GOT3 (cell line): Measurements from ENCODE around the gene PARD3.
A peak's percentile ranks its signal among the peaks of the same experiment; 100 is the strongest.
"Not testable (repeated sequence)": the region's sequence is repeated elsewhere in the genome, so short reads cannot be mapped to it uniquely, and the experiment has no call there.

Experiments used
- DNase-seq: peaks from one replicate; lab custom pipeline; 2025; ENCODE audit warnings: mixed read lengths; lab: John Stamatoyannopoulos, UW

Gene PARD3

DNA sequence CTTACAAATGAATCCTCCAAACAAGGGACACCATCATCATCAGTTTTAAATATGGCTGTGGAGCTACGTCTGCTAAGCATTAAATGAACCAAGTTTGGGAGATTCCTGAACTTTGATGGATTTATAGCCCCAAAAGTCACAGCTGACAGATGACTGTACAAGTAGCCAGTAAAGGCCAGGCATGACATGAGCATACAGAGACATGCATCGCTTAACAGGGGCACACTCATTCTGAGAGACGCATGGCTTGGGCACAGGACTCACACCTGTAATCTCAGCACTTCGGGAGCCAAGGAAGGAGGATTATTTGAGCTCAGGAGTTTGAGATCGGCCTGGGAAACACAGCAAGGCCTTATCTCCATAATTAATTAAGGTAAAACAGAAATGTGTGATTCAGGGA lies 166.2 kb downstream of the PARD3 start:
- no peak for DNase-seq

DNA sequence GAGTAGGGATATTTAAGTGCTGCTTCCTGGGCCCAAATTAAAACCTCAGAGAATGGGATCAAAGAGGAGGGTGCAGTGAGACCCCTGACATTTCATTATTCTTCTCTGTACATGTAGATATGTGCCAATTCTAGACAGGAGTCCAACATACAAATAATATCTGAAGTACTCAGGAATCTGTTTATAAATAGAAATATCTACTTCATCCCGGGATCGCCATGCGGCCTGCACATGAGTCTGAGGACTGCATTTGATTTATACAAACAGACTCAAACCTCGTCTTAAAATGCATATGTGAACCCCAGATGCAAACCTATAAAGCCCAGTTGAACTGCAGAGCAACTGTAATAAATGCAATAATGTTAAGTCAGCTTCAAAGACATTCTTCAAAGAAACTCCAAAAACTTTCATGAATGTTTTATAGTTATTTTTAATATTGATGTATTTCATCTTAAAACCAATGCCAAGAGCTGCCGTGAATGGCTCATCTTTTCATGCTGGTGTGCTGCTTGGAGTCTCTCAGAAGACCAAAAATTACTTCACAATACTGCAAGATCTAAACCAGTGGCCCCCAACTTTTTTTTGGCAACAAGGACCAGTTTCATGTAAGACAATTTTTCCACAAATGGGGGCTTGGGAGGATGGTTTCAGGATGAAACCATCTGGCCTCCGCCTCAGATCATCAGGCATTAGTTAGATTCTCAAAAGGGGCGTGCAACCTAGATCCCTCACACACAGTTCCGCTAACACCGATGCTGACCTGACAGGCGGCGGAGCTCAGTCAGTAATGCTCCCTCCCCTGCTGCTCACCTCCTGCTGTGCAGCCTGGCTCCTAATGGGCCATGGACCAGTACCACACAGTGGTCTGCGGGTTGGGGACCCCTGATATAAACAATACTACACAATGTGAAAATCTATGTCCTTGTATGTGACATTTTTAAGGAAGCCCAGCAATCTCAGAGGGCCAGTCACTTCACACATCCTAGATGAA lies 166.9 kb downstream of the PARD3 start:
- no peak for DNase-seq

DNA sequence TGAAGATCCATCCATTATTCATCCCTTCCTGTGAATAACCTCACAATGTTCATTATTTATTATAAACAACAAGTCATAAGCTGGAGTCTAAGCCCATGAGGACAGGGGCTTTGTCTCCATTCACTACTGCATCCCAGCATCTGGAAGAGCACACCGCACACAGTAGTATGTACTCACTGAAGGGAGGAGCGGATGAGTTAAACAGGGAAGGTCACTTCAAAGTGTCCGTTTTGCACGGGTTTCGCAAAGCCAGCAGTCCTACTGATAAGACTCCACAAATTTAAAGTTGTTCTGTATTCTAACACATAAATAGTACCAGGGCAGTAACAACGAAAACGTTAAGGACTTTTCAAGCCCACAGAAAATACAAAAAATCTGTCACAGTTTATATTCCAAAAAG lies 167.9 kb downstream of the PARD3 start:
- DNase-seq, result no peak

DNA sequence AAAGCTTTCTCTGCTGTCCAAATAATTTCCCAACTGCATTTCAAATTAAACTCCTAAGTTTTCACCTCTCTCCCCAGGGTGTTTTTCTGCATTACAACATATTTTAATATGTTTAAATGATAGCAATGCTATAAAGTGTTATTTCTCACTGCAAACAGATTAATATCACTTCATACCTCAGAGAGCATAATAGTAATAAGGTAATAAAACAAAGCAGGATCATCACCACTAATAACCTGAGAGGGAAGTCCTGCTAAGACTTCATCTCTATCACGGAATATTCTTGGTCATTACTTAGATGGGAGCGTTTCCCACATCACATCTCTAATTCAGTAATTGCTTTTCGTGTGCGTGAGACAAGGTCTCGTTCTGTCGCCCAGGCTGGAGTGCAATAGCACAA lies 168.8 kb downstream of the PARD3 start:
- no peak for DNase-seq

DNA sequence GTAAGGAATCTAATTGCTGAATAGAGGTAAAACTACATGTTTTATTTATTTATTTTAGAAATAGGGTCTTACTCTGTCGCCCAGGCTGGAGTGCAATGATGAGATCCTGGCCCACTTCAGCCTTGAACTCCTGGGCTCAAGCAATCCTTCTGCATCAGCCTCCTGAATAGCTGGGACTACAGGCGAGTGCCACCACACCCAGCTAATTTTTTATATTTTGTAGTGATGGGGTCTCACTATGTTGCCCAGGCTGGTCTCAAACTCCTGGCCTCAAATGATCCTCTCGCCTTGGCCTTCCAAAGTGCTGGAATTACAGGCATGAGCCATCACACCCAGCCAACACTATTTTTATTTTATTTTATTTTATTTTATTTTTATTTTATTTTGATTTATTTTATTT lies 170.3 kb downstream of the PARD3 start:
- not testable (repeated sequence) for DNase-seq

DNA sequence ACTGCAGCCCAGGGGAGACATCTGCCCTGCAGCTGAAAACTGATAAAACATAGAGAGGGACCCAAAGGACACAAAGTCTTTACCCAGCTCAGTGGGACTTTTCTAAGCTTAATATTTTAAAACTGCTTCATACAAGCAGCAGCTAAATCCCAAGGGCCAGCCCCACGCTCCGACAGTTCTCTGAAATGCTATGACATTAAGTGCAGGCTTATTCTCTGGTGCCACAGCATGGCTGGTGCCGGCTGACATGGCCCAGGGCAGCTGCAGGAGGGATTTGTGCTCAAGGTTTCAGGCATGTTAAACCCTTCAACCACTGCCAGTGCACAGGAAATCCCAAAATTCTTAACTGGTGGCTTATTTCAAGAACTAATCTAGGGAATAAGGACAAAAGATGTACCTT lies 170.9 kb downstream of the PARD3 start:
- DNase-seq, result no peak

DNA sequence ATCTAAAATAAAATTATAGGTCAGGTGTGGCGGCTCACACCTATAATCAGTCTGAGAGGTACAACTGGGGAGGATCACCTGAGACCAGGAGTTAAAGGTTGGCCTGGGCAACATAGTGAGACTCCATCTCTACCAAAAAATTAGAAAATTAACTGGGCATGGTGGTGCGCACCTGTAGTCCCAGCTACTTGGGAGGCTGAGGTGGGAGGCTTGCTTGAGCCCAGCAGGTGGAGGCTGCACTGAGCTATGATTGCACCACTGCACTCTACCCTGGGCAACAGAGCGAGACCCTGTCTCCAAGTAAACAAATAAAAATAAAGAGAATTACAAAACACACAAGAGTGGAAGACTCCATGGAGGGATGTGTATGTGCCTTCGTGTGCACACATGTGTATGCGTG lies 171.5 kb downstream of the PARD3 start:
- no peak for DNase-seq

DNA sequence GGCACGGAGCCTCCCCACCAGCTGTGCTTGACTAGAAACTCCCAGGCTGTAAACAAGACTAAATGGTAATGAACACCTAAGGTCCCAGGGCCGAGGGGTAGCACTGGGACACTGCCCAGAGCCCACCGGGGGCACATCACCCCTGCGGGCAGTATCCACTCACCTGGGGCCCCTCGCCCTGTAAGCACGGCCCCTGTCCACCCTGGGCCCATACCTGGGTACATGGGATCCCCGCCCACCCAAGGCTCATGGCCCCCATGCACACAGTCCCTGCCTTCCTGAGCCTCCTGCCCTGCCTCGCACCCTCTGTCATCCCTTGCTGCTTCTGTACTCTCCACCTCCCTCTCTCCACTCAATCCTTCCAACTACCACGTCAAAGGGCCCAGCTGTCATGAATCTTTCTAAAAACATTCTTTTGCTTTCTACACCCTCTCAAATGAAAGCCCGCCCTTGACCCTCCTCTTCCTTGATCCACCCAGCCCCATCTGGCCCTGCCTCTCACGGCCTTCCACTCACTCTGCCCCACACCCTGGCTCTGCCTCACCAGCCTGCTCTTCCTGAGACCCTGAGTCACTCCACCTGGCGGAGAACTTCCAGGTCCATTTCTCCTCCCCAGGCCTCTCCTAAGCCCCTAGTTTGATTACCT lies 173.1 kb downstream of the PARD3 start:
- no peak for DNase-seq

DNA sequence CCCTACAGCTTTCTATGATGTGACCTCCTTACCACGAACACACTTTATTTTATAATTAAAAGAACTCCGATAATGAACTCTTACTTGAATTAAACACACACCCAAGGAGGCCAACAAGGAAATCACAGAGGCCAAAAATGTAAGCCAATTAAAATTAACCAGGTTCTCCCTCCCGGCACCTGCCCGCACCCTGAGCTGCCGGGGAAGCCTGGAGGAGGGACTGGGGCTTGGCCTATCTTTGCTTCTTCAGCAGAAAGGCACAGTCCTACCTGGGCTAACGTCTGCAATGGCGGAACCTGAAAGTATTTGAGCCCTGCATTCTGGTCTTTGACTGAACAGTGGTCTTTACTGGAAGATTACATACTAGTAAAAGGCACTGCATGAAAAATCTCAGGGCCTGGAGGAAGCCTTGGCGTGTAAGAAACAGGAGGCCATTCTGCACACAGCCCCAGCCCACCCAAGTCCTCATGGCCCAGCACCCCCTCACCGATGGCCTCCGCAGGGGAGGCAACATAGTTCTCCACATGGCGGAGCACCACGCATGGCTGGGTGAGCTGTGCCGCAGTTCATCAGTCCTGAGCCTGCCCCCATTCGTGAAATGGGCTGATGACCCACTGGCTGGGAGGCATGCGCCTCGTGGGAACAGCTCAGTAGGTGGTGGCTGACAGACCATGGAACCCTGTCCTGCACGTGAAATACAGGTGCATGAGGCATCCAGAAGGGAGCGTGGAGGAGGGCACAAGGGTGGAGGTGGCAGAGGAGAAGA lies 173.8 kb downstream of the PARD3 start:
- no peak for DNase-seq

DNA sequence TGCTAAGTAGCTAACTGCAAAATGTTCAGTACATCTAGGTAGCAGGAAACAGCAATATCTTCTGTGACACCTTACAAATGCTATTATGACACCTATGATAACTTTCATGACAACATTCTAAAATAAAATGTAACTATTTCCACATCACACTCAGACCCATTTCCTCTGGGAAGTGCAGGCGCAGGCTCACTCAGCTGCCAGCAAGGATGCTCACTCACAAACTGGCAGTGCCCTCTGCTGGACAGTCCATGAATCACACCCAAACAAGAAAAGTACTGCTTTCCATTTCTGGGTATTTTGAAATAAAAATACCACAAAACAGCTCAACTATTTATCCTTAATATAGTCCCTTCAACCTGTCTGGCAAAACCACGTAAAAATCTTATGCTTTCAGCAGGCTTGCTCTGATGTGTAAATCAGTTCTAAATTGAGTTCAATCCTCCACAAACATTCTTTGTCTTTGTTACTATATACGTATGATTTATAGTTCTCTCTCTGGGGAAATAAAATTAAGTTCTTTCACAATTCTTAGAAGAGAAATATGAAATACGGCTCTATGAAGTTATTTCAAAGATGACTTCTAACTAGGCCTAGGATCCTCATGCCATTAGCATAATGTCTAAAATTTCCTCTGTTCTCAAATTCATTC lies 176.6 kb downstream of the PARD3 start:
- DNase-seq, result peak; percentile 12

DNA sequence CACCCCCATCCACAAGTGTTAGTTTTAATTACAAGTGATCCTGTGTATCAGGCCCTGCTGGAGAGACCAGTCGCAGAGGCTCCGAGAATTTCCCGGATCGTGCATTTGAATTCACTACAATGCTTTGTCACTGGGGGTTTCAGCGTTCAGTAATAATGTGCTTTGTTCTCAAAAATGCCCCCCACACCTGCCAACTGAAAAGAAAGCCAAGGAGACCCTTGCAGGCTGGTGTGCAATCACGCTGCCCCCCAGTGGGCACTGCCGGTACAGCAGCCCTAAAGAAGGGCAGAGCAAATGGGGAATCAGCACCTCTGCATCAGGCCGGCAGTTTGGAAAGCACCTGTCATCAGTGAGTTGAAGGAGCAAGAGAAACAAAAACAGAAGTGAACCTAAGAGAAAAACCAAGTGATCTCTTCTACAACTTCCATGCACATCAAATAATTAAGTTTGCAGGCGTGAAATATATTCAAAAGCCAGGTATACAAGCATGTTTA lies 177.6 kb downstream of the PARD3 start:
- no peak for DNase-seq

DNA sequence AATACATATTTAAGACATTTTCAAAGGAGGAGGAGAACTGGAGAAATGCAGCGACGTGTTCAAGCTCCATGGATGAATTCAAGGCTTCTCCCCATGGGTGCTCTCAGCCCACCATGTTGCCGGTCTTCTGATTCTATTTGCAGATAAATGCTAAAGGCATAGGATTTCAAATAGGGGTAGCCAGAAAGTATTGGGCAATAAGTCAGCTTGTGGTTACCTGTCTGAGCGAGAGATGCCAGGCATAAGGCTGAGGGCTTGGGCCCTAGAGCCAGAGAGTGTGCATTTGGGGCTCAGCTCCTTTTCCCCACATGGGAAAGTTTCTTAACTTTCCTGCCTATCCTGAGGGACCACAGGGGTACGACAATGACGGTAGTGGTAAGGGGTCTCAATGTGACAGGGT lies 180.0 kb downstream of the PARD3 start:
- no peak for DNase-seq

DNA sequence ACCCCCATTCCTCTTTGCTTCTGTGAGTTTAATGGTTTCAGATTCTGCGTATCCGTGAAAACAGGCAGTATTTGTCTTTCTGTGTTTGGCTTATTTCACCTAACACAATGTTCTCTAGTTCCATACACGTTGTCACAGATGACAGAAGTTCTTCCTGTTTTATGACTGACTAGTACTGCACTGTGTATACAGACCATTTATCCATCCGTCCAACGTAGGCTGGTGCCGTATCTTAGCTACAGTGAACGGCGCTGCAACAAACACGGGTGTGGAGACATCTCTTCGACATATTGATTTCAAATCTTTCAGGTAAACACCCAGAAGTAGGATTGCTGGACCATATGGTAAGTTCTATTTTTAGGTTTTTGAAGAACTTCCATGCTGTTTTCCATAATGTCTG lies 181.7 kb downstream of the PARD3 start:
- no peak for DNase-seq

DNA sequence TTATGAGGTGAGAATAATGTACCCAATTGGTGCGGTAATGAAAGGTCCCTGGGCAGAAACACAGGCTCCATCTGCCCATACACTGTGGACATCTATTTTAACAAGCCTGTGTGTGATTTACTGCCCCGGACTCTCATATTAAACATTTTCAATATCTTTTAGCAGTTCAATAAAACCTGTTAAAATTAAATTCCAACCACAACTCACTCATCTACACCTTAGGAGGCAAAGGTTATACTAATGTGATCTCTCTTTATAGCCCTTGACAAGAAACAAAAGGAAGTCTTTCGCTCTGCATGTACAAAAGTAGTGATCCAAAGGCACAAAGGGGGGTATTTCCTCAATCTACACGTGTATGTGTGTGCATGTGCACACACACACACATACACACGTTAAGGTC lies 186.0 kb downstream of the PARD3 start:
- no peak for DNase-seq

DNA sequence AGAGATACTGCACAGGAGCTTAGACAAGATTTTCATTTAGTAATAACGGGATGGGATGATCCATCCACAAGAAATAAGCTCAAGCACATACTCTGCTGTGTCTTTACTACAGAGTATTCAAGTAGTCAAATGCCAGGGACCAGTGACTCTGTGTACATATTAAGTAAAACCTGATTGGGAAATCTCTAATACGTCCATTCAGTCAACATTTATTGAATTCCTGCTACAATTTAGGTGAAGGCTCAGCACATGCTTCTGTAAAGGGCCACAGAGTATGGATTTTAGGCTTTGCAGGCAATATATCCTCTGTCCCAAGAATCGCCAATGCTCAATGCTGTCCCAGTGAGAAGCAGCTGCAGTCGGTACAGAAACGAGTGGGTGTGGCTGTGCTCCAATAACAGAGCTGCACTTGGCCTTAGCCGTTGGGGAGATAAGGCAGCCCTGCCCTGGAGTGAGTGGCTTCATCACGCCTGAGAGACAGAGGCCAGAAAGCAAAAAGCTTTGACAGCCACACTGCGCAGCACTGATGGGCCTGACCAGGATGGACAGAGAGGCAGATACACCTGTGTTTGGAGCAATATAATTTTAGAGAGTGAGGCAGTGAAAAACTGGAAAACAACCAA lies 186.8 kb downstream of the PARD3 start:
- DNase-seq, result no peak

DNA sequence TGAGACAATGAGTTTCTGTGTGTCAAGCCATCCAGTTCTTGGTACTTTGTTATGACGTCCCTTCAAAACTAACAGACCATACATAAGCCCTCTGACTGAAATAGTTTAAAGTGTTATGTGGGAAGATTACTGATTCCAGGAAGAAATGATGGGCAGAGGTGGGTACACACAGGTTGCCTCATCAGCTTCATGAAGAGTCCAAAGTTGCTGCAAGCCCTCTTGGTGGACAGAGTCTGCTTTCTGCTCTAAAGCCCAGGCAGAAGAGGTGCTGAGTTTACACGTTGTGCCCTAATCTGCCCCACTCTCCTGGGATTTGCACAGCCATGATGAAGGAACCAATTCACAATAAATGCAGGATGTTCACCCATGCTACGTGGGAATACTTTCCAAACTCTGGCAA lies 187.4 kb downstream of the PARD3 start:
- no peak for DNase-seq

DNA sequence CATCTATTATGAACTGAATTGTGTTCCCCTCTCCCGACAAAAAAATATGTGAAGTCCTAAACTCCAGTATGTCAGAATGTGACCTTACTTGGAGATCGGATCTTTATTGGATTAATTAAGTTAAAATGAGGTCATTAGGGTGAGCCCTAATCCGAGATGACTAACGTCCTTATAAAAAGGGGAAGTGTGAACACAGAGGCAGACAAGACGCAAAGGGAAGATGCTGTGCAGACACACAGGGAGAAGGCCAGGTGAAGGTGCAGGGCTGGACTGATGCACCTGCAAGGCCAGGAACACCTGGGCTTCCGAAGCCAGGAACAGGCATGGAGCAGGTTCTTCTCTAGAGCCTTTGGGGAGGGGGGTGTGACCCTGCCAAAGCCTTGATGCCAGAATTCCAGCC lies 187.8 kb downstream of the PARD3 start:
- DNase-seq, result no peak

DNA sequence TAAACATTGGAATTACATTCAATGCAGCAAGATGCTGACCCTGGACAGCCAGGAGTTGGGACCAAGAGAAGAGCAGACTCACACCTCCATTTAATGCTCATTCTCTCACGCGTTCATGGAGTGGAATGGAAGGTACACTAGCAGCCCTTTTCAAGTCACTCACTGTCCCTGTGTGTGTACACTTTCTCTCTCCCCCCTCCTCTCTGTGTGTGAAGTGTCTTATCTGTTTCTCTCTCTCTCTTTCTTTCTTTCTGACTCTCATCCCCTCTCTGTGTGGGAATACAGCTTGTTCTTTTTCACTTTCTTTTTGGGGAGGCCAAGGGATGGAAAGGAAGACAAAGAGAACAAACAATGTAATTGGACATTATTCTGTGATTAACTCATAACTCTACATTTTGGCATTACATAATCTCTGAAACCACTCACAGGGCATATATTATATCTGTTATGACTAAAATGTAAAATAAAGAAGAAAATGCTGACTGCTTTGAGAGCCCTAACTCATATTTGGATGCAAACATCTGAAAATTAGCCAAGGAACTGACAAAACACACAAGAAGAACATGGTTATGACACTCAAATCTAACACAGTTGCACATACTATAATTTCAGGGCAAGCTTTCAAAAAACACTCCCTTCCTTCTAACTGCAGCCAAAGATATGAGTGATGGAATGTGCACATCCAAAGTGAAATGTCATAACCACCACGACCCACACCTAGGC lies 188.8 kb downstream of the PARD3 start:
- no peak for DNase-seq

DNA sequence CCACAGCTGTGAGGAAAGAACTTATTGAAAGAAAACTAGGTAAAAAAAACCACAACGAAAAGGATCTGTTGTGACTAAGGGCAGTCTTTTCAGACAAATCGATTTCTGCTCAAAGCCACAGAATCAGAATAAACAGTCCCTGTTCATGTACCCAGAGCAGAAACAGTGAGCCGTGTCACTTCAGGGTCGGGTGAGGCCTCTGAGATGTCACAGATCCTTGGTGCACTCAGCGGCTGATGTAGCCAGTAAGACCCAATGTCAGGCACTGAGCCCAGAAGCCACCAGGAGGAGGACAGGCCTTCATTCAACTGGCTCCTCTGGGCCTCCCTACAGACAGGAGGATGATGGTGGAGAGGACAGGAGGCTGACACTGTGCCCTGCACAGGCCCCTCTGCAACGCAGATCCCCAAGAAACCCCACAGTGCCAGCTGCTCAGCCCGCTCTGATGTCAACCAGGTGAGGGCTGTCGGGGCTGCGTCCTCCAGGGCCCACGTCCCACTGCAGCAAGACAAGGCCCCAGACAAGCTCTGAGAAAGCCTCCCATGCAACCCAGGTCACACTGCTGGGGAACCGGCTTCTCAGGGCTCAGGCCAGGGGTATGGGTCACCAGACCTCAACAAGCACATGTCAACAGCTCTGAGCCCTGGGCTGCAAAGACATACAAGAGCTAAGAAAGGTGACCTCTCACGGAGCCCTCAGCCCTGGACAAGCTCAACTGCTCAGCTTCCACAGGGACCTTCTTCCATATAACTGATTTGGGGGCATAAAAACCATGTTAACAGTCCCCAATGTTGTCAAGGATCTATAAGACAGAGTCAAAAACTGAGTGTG lies 190.6 kb downstream of the PARD3 start:
- DNase-seq, result no peak

DNA sequence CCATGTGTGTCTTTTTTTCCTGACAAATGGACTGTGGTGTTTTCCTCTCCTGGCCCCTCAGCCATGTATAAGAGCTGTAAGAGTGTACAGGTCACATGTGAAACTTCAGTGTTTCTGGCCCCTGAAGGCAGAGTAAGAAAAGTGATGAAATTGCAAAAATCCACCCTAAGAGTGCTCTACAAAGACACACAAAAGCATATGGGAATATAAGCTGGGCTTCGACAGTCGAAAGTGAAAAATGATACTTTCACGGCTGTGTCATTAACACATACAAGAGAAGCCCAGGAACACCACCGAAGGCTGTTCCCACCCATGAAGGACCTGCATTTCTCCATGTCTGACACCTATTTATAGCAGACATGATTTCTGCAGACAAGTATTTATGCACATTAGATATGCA lies 192.2 kb downstream of the PARD3 start:
- DNase-seq, result no peak
